Measurements from ENCODE around the gene ARHGAP44. TPM values are rescaled to one million over a fixed set of nuclear protein-coding genes. Genes with fewer than 3 reads are reported as not detected.
A peak's percentile ranks its signal among the peaks of the same experiment; 100 is the strongest.

The ARHGAP44 gene
- total and polyA plus RNA-seq, 2 of the 4 experiments (the other 2 are of a cell fraction), result 0.54 to 1.0 TPM

GRCh38 chr17:12744298-12744697, 45.0 kb upstream of the ARHGAP44 start:
- no TSS peak for BruUV-seq (replicated peaks)
- peak; percentile 69 for DNase-seq
- CTCF ChIA-PET, result no interaction called here

More at GRCh38 chr17:12744298-12744697, 45.0 kb upstream of the ARHGAP44 start:
- Histone ChIP-seq H3K9me1 (ENCODE audit: insufficient read depth, low read length) (peaks cover 8% of the 10 kb centered on the region), H3K36me3 (ENCODE audit: control insufficient read depth, insufficient read depth, low read length) (peaks cover 14% of the 10 kb centered on the region), H2BK20ac (ENCODE audit: low read depth, low read length) (no peak overlapping the region), H4K20me1 (ENCODE audit: insufficient read depth, low read length) (no peaks in the 10 kb centered on the region), H3K23ac (ENCODE audit: low read depth, low read length) (no peak overlapping the region), H3K14ac (replicated peaks; ENCODE audit: low read depth, low read length) (peak overlapping the region; percentile 38), H4K5ac (ENCODE audit: low read depth, low read length) (no peak overlapping the region), H3K4me3 (ENCODE audit: insufficient read depth, low read depth, low read length) (no peak overlapping the region), H4K8ac (ENCODE audit: low read depth in 2 of 2, low read length in 2 of 2) (no peak overlapping the region), H3K56ac (ENCODE audit: extremely low read depth, insufficient read depth, low read length) (no peak overlapping the region), H3K27ac (ENCODE audit: insufficient read depth, low read length) (no peak overlapping the region), H2AK5ac (ENCODE audit: low read depth, low read length) (no peak overlapping the region), H3K9me3 (ENCODE audit: control insufficient read depth, insufficient read depth, low read length) (no peaks in the 10 kb centered on the region), H4K91ac (ENCODE audit: insufficient read depth, low read depth, low read length) (peak overlapping the region; percentile 16; the same call in 1 of the 2 replicates), H3K18ac (ENCODE audit: low read depth, low read length) (no peak overlapping the region), H3K79me1 (ENCODE audit: low read depth in 1 of 2, low read length in 2 of 2) (peaks cover 0 to 7% of the 10 kb centered on the region in 2 experiments; a peak in 1 of 4 replicates), H3K4ac (ENCODE audit: low read depth, low read length) (peak overlapping the region; percentile 13; the same call in 1 of the 2 replicates), H2BK15ac (ENCODE audit: low read depth, low read length) (no peak overlapping the region), H3K9ac (ENCODE audit: low read depth, low read length) (no peak overlapping the region), H3K4me1 (ENCODE audit: control insufficient read depth, insufficient read depth, low read length) (peaks cover 11% of the 10 kb centered on the region), H2BK120ac (ENCODE audit: low read depth, low read length) (peak overlapping the region; percentile 25; the same call in 1 of the 2 replicates), H2AK9ac (replicated peaks; ENCODE audit: low read depth, low read length, poor library complexity) (no peak overlapping the region), H3K4me2 (ENCODE audit: low read depth, low read length) (no peak overlapping the region), H2BK5ac (ENCODE audit: low read depth, low read length, poor library complexity, severe bottlenecking) (no peak overlapping the region), H3K27me3 (ENCODE audit: control insufficient read depth, insufficient read depth, low read length) (no peaks in the 10 kb centered on the region), H2AFZ (replicated peaks; ENCODE audit: low read length, poor library complexity) (peak overlapping the region; percentile 28)
- no CpG with 5 or more reads among the region's 5 CpGs for WGBS, 2 experiments (ENCODE audit: extremely low coverage in 2 of 2, insufficient read length in 1 of 2)
- intact Hi-C loops (cut with micrococcal nuclease), result loop anchor here (5.0 kb wide), 1 partner anchor 502 kb away; no protein-coding TSS in a partner anchor
- in situ Hi-C loops (cut with MboI; ENCODE audit: low sequenced_read_pairs), result loop anchor here (5.0 kb wide), 1 partner anchor 562 kb away; no protein-coding TSS in a partner anchor
- ATAC-seq (ENCODE audit: low read depth), result peak; percentile 25
- TF ChIP-seq POLR2A (IDR thresholded peaks at IDR 0.05; ENCODE audit: low read depth, low read length) (no peak), CEBPB (IDR thresholded peaks at IDR 0.05; ENCODE audit: low read depth, low read length) (peak; percentile 84)
- dilution Hi-C loops (cut with HindIII; ENCODE audit: low sequenced_read_pairs, unreplicated experiment), result no loop called here
- POLR2A ChIA-PET (ENCODE audit: unreplicated experiment), result no interaction called here

Data from IMR-90 (cell line).